Stimulated activated naive CD8-positive, alpha-beta T cell treated with anti-CD3 and anti-CD28 coated beads, Interleukin-15, Interleukin-2, amounts not matched to agents 100 ng/mL and 50 ng/mL, for 24 hours (primary cell): ENCODE results near the gene CASP6.
"Not testable (repeated sequence)": the region's sequence is repeated elsewhere in the genome, so short reads cannot be mapped to it uniquely, and the experiment has no call there.

Source experiments
- H3K27ac Mint-ChIP-seq: one replicate; pipeline ENCODE4 v1.8.0; 2021; ENCODE audit warnings: mild to moderate bottlenecking, mixed read lengths
- H3K27me3 Mint-ChIP-seq: one replicate; pipeline ENCODE4 v1.8.0; 2021; ENCODE audit warnings: mixed read lengths
- H3K36me3 Mint-ChIP-seq: one replicate; pipeline ENCODE4 v1.8.0; 2021; ENCODE audit warnings: low read depth, mixed read lengths
- H3K4me1 Mint-ChIP-seq: one replicate; pipeline ENCODE4 v1.8.0; 2021; ENCODE audit warnings: low read depth, mixed read lengths
- H3K4me3 Mint-ChIP-seq: one replicate; pipeline ENCODE4 v1.8.0; 2021; ENCODE audit warnings: mild to moderate bottlenecking, mixed read lengths
- H3K9me3 Mint-ChIP-seq: one replicate; pipeline ENCODE4 v1.8.0; 2021; ENCODE audit warnings: mixed read lengths

CASP6 gene

DNA sequence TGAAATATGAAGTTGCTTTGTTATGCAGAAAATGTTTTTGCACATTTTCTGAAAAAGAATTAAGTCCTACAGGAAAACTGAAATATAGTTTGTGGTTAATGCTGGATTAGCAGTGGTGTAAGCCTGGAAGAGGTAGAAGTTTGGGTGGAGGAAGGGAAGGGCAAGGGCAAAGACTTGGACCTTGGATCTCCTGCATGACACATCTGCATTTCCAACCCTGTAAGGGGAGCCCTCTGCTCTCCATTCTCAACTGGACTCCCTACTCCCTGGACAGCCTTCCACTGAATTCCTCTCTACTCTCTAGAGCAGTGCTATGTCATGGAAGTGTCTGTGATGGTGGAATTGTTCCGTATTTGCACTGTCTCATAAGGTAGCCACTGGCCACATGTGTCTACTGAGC, 4.6 kb downstream of the CASP6 start:
- Mint-ChIP-seq H3K27ac (no peak overlapping the region), H3K9me3 (no peaks in the 10 kb centered on the region), H3K36me3 (peaks cover 26% of the 10 kb centered on the region), H3K4me1 (peaks cover 15% of the 10 kb centered on the region), H3K4me3 (no peak overlapping the region), H3K27me3 (no peaks in the 10 kb centered on the region)

DNA sequence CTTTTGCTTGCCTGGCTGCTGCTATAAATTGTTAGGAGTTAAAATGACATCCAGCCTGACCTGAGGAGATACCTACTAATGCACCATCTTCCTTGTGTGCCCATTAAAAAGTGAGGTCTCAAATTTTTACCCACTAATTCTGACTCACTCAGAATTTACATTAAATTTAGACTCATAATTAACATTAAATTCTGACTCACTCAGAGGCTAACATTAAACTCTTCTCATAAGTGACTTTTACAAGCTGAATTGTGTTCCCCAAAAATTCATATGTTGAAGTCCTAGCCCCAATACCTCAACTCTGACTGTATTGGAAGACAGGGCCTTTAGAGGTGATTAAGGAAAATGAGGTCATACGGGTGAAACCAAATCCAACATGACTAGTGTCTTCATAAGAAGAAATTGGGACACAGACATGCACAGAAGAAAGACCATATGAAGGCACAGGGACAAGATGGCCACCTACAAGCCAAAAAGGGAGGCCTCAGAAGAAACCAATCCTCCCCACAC, 11.8 kb downstream of the CASP6 start:
- H3K4me3 Mint-ChIP-seq: peak overlapping the region; percentile 45
- peak overlapping the region; percentile 61 for H3K27ac Mint-ChIP-seq
- H3K9me3 Mint-ChIP-seq: no peaks in the 10 kb centered on the region
- peaks cover 64% of the 10 kb centered on the region for H3K36me3 Mint-ChIP-seq
- H3K4me1 Mint-ChIP-seq: peaks cover 24% of the 10 kb centered on the region
- H3K27me3 Mint-ChIP-seq: no peaks in the 10 kb centered on the region

DNA sequence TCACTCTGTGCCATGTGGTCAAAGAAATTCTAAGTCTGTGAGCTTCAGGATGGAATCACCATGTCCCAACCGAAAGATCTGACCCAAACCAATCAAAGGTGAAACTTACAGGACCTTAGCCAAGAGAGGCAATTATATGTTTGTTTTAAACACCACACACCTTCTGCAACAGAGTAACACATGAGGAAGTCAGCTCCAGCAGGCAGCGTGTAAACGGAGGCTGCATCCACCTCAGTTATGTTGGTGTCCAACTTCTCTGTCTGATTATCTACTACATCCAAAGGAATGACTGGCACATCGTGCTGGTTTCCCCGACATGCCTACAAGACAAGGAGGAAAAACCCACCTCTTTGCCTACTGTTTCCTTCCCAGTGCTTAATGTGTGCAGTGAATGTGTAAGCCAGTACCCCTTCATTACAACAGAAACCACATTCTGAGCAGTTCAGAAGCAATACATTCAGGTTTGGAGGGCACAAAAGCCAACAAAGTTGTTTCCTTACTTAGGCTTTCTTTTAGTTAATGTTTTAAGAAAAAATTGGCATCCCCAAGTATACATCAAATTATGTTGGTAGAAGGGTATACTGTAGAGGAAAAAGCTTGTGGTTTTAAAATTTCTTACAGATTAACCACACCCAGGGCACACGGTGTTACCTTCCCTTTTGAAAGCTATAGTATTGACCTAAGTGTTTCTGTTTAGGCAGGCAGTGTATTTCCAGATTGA, 12.4 kb downstream of the CASP6 start:
- no peaks in the 10 kb centered on the region for H3K27me3 Mint-ChIP-seq
- H3K4me1 Mint-ChIP-seq: peaks cover 24% of the 10 kb centered on the region
- H3K4me3 Mint-ChIP-seq: peak overlapping the region; percentile 45
- no peaks in the 10 kb centered on the region for H3K9me3 Mint-ChIP-seq
- peak overlapping the region; percentile 78 for H3K27ac Mint-ChIP-seq
- H3K36me3 Mint-ChIP-seq: peaks cover 60% of the 10 kb centered on the region

DNA sequence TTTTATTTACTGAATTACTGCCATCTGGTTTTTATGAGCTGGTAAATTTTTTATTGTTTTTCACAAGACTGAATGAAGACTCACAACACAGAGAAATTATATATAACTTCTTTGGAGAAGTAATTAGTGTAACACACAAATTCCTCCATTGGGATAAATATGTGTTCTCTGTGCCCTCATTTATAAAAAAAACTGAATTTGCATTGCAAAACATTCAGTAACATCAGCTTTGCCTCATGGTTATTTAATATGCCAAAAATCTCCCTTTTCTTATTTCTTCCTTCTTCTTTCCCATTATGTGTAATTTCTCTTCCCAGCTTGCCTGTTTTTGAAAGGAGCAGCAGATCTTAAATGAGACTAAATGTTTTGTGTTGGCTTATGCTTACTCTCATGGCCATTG, 18.5 kb downstream of the CASP6 start:
- peaks cover 48% of the 10 kb centered on the region for H3K36me3 Mint-ChIP-seq
- no peaks in the 10 kb centered on the region for H3K27me3 Mint-ChIP-seq
- H3K4me3 Mint-ChIP-seq: no peak overlapping the region
- H3K9me3 Mint-ChIP-seq: no peaks in the 10 kb centered on the region
- H3K27ac Mint-ChIP-seq: peak overlapping the region; percentile 21
- peaks cover 14% of the 10 kb centered on the region for H3K4me1 Mint-ChIP-seq

DNA sequence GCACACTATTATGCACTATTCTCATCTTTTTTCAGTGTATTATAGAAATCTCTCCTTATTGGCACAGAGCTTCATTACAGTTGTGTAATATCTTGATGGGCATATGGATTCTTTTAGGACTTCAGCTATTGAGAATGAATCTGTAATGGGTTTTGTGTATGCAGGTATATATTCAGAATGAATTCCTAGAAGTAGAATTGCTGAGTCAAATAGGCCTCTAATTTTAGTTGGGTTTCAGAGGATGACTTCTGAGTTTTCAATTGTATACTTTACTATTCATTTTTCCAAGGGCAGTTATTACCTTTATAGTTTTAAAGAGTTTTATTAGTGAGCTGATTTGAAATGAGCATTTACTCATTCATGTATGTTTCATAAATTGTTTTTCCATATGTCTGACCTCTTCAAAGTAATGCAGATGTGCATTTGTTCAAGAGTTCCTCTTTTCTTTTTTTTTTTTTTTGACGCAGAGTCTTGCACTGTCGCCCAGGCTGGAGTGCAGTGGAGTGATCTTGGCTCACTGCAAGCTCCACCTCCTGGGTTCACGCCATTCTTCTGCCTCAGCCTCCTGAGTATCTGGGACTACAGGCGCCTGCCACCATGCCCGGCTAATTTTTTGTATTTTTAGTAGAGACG, 19.5 kb downstream of the CASP6 start:
- H3K36me3 Mint-ChIP-seq: peaks cover 53% of the 10 kb centered on the region
- H3K27me3 Mint-ChIP-seq: no peaks in the 10 kb centered on the region
- no peak overlapping the region for H3K4me3 Mint-ChIP-seq
- H3K4me1 Mint-ChIP-seq: peaks cover 14% of the 10 kb centered on the region
- no peak overlapping the region for H3K27ac Mint-ChIP-seq
- H3K9me3 Mint-ChIP-seq: no peaks in the 10 kb centered on the region

DNA sequence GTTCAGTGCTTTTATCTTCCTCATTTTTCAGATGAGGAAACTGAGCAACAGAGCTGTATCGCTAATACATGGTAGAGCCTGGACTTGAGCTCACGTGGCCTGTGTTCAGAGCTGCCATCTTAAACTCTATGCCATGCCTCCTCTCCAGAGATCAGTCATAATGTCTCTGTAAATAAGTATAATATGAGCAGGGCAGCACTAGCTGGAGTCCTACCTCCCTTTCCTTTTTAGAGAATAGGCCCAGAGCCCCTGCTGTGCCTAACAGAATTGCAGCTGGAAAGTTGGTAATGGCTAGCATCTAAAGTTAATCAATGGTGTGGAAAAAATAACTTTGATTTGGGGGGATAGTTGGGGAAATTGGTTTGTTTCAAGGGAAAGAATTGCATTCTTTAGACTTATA, 20.4 kb downstream of the CASP6 start:
- no peaks in the 10 kb centered on the region for H3K27me3 Mint-ChIP-seq
- no peak overlapping the region for H3K4me3 Mint-ChIP-seq
- H3K4me1 Mint-ChIP-seq: peaks cover 14% of the 10 kb centered on the region
- no peaks in the 10 kb centered on the region for H3K9me3 Mint-ChIP-seq
- no peak overlapping the region for H3K27ac Mint-ChIP-seq
- peaks cover 44% of the 10 kb centered on the region for H3K36me3 Mint-ChIP-seq

DNA sequence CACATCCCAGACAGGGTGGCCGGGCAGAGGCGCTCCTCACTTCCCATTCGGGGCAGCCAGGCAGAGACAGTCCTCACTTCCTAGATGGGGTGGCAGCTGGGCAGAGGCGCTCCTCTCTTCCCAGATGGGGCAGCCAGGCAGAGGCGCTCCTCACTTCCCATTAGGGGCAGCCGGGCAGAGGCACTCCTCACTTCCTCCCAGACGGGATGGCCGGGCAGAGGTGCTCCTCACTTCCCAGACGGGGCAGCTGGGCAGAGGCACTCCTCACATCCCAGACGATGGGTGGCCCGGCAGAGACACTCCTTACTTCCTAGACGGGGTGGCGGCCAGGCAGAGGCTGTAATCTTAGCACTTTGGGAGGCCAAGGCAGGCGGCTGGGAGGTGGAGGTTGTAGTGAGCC, 24.3 kb downstream of the CASP6 start:
- not testable (repeated sequence) for H3K4me3 Mint-ChIP-seq, H3K27ac Mint-ChIP-seq, H3K27me3 Mint-ChIP-seq, H3K9me3 Mint-ChIP-seq
- Mint-ChIP-seq H3K36me3 (peaks cover 33% of the 10 kb centered on the region), H3K4me1 (peaks cover 24% of the 10 kb centered on the region)

DNA sequence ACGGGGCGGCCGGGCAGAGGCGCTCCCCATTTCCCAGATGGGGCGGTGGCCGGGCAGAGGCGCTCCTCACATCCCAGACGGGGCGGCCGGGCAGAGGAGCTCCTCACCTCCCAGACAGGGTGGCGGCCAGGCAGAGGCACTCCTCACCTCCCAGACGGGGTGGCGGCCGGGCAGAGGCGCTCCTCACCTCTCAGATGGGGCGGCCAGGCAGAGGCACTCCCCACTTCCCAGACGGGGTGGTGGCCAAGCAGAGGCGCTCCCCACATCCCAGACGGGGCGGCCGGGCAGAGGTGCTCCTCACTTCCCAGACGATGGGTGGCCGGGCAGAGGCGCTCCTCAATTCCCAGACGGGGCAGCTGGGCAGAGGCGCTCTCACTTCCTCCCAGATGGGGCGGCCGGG, 24.8 kb downstream of the CASP6 start:
- not testable (repeated sequence) for H3K27ac Mint-ChIP-seq, H3K4me3 Mint-ChIP-seq, H3K27me3 Mint-ChIP-seq, H3K9me3 Mint-ChIP-seq
- H3K4me1 Mint-ChIP-seq: peaks cover 19% of the 10 kb centered on the region
- H3K36me3 Mint-ChIP-seq: peaks cover 33% of the 10 kb centered on the region

DNA sequence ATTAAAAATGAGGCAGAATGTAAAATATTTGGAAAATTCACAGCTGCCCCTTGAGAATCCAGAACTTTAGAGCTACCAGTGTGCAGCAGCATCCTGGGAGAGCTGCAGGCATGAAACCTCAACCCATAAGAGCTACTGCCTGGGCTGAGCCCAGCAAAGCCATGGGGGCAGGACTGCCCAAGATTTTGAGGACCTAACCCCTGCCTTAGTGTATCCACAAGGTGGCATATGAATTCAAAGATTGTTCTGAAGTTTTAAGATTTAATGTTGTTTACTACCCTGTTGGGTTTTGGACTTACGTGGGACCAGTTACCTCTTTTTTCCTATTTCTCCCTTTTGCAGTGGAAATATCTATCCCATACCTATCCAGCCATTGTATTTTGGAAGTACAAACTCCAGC, 26.4 kb downstream of the CASP6 start:
- H3K4me3 Mint-ChIP-seq: no peak overlapping the region
- peak overlapping the region; percentile 45 for H3K27ac Mint-ChIP-seq
- H3K27me3 Mint-ChIP-seq: no peaks in the 10 kb centered on the region
- peaks cover 19% of the 10 kb centered on the region for H3K4me1 Mint-ChIP-seq
- H3K9me3 Mint-ChIP-seq: peaks cover under 1% of the 10 kb centered on the region
- H3K36me3 Mint-ChIP-seq: peaks cover 35% of the 10 kb centered on the region

DNA sequence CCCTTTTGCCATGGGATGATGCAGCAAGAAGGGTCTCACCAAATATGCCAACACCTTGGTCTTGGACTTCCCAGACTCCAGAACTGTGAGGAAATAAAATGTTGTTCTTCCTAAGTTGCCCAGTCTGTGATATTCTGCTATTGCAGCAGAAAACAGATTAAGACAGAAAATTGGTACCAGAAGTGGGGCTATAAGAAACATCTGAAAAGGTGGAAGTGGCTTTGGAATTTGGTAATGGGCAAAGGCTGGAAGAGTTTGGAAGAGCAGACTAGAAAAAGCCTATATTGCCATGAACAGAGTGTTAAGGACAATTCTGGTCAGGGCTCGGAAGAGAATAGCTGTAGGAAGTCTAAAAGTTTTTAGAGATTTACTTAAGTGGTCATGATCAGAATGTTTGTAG, 27.4 kb downstream of the CASP6 start:
- Mint-ChIP-seq H3K4me3 (no peak overlapping the region), H3K27me3 (no peaks in the 10 kb centered on the region), H3K4me1 (peaks cover 29% of the 10 kb centered on the region), H3K36me3 (peaks cover 41% of the 10 kb centered on the region), H3K9me3 (peaks cover 7% of the 10 kb centered on the region), H3K27ac (no peak overlapping the region)

DNA sequence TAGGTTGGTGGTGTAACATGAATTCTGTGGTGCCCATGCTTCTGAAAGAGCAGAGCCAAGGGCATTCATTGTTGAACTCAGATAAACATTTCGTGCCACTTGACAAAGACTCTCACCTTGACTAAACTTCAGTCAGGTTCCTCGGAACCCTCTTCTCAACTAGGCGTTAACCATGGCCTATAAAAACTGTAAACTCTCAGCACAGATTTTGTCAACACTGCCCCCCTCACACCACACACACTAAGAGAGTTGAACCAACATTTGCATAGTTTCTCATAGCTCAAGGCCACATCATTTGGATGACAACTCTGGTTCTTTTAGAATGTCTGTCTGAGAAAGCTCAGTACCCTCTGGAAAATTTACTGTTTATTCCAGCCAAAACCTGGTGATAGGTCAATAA, 28.1 kb downstream of the CASP6 start:
- H3K9me3 Mint-ChIP-seq: peaks cover 7% of the 10 kb centered on the region
- H3K36me3 Mint-ChIP-seq: peaks cover 44% of the 10 kb centered on the region
- peak overlapping the region; percentile 0 for H3K27ac Mint-ChIP-seq
- no peak overlapping the region for H3K4me3 Mint-ChIP-seq
- H3K27me3 Mint-ChIP-seq: no peaks in the 10 kb centered on the region
- peaks cover 36% of the 10 kb centered on the region for H3K4me1 Mint-ChIP-seq

DNA sequence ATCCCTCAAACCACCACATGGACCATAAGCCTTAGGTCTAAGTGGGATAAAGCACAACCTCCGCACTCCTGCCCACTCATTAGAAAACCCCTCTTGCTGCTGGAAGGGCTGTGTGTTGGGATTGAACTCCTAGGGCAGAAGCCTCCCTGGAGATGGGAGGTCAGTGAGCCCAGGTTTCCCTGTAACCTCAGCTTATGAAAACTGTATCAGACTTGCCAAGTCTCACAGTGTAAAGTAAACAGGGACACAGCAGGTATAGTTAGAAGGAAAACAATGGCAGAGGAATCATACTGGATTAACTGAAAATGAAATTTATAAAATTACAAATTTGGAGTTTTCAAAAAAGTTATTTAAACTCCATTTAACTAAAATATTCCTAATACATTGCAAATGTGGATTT, 29.9 kb downstream of the CASP6 start:
- Mint-ChIP-seq H3K36me3 (peaks cover 52% of the 10 kb centered on the region), H3K4me1 (peaks cover 54% of the 10 kb centered on the region)

DNA sequence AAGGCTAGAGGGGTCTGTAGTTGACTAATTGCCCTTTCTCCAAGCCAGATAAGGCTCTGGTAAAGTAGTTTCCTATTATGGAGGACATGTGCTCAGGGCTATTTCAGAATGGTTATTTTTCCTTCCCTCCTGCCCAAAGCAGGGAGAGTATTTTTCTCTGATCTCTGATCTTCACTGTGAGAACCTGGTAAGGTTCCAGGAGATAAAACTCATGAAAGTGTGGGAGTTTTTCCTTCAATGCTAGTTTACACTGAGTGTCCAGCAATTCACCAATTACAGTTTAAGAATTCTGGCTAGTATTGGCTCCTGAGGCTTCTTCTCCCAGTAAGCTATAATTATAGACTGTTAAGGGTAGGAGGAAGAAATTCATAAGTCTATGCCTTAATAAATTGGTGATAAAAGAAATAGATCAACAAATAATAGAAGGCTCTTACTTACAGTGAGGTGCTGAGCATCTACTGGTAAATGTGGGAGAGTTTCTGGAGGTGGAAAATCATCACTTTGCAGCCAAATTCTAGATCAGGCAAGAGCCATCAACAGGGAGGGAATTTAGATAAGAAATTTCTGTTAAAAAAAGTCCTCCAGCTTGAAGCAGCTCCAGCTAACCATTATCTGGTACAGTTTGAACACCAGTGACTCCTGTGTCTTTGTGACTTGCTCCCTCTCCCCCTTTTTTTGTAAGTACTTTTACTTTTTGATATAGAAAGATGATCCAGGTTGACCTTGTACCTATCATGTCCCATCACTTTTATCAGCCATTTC, 30.9 kb downstream of the CASP6 start:
- Mint-ChIP-seq H3K36me3 (peaks cover 56% of the 10 kb centered on the region), H3K9me3 (peaks cover 7% of the 10 kb centered on the region), H3K4me3 (no peak overlapping the region), H3K4me1 (peaks cover 63% of the 10 kb centered on the region), H3K27me3 (no peaks in the 10 kb centered on the region), H3K27ac (peak overlapping the region; percentile 84)

More for the DNA sequence above, 29.9 kb downstream of the CASP6 start:
- H3K27me3 Mint-ChIP-seq: no peaks in the 10 kb centered on the region
- peaks cover 7% of the 10 kb centered on the region for H3K9me3 Mint-ChIP-seq
- H3K4me3 Mint-ChIP-seq: no peak overlapping the region
- peak overlapping the region; percentile 71 for H3K27ac Mint-ChIP-seq

DNA sequence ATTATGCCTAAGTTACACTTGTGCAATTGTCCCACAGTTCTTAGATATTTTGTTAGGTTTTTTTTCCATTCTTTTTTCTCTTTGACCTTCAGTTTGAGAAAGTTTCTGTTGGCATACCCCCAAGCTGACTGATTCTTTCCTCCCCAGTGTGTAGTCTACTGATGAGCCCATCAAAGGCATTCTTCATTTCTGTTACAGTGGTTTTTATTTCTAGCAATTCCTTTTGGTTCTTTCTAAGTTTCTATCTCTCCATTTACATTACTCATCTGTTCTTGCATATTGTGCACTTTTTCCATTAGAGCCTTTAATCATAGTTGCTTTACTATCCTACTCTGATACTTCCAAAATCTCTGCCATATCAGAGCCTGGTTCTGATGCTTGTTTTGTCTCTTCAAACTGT, 31.9 kb downstream of the CASP6 start:
- no peaks in the 10 kb centered on the region for H3K27me3 Mint-ChIP-seq
- peaks cover 69% of the 10 kb centered on the region for H3K4me1 Mint-ChIP-seq
- H3K36me3 Mint-ChIP-seq: peaks cover 57% of the 10 kb centered on the region
- H3K9me3 Mint-ChIP-seq: peaks cover 7% of the 10 kb centered on the region
- peak overlapping the region; percentile 21 for H3K4me3 Mint-ChIP-seq
- peak overlapping the region; percentile 84 for H3K27ac Mint-ChIP-seq
